ENCODE results near the gene LMTK3. TPM values are rescaled to one million over a fixed set of nuclear protein-coding genes. Genes with fewer than 3 reads are reported as not detected.

Gene LMTK3
- total and polyA plus RNA-seq, 9 of the 15 experiments (the other 6 are each of a cell fraction or from before 2014, with no cell fraction given), result 0.35 to 12.3 (median 2.0) TPM; not detected in 2

DNA sequence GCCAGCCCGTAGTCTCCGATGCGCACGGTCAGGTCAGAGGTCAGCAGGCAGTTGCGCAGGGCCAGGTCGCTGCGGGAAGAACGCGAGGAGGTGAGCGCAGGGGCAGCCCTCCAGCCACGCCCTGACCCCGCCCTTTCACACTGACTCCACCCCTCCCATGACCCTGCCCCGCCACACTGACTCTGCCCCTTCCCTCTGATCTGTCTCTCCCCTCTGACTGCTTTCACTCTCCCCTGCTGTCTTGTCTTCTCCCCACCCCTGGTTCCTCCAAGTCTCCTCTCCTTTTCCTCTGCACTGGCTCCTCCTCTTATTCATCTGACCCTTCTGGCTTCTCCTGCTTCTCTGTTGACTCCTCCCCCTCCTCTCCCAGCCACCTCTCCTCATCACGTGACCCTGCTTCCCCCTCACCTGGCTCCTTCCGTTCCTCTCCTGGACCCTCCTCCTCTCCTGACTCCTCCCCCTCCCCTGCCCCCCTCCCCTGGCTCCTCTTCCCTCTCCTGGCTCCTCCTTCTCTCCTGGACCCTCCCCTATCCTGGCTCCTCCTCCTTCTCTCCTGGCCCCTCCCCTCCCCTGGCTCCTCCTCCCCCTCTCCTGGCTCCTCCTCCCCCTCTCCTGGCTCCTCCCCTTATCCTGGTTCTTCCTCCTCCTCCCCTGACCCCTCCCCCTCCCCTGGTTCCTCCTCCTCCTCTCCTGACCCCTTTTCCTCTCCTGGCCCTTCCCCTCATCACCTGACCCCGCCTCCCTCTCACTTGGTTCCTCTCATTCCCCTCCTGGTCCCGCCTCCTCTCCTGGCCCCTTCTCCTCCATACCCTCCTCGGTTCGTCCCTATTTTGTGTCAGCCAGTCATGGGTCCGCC lies 9.9 kb downstream of the LMTK3 start (continued):
- TF ChIP-seq, protein P1, sequence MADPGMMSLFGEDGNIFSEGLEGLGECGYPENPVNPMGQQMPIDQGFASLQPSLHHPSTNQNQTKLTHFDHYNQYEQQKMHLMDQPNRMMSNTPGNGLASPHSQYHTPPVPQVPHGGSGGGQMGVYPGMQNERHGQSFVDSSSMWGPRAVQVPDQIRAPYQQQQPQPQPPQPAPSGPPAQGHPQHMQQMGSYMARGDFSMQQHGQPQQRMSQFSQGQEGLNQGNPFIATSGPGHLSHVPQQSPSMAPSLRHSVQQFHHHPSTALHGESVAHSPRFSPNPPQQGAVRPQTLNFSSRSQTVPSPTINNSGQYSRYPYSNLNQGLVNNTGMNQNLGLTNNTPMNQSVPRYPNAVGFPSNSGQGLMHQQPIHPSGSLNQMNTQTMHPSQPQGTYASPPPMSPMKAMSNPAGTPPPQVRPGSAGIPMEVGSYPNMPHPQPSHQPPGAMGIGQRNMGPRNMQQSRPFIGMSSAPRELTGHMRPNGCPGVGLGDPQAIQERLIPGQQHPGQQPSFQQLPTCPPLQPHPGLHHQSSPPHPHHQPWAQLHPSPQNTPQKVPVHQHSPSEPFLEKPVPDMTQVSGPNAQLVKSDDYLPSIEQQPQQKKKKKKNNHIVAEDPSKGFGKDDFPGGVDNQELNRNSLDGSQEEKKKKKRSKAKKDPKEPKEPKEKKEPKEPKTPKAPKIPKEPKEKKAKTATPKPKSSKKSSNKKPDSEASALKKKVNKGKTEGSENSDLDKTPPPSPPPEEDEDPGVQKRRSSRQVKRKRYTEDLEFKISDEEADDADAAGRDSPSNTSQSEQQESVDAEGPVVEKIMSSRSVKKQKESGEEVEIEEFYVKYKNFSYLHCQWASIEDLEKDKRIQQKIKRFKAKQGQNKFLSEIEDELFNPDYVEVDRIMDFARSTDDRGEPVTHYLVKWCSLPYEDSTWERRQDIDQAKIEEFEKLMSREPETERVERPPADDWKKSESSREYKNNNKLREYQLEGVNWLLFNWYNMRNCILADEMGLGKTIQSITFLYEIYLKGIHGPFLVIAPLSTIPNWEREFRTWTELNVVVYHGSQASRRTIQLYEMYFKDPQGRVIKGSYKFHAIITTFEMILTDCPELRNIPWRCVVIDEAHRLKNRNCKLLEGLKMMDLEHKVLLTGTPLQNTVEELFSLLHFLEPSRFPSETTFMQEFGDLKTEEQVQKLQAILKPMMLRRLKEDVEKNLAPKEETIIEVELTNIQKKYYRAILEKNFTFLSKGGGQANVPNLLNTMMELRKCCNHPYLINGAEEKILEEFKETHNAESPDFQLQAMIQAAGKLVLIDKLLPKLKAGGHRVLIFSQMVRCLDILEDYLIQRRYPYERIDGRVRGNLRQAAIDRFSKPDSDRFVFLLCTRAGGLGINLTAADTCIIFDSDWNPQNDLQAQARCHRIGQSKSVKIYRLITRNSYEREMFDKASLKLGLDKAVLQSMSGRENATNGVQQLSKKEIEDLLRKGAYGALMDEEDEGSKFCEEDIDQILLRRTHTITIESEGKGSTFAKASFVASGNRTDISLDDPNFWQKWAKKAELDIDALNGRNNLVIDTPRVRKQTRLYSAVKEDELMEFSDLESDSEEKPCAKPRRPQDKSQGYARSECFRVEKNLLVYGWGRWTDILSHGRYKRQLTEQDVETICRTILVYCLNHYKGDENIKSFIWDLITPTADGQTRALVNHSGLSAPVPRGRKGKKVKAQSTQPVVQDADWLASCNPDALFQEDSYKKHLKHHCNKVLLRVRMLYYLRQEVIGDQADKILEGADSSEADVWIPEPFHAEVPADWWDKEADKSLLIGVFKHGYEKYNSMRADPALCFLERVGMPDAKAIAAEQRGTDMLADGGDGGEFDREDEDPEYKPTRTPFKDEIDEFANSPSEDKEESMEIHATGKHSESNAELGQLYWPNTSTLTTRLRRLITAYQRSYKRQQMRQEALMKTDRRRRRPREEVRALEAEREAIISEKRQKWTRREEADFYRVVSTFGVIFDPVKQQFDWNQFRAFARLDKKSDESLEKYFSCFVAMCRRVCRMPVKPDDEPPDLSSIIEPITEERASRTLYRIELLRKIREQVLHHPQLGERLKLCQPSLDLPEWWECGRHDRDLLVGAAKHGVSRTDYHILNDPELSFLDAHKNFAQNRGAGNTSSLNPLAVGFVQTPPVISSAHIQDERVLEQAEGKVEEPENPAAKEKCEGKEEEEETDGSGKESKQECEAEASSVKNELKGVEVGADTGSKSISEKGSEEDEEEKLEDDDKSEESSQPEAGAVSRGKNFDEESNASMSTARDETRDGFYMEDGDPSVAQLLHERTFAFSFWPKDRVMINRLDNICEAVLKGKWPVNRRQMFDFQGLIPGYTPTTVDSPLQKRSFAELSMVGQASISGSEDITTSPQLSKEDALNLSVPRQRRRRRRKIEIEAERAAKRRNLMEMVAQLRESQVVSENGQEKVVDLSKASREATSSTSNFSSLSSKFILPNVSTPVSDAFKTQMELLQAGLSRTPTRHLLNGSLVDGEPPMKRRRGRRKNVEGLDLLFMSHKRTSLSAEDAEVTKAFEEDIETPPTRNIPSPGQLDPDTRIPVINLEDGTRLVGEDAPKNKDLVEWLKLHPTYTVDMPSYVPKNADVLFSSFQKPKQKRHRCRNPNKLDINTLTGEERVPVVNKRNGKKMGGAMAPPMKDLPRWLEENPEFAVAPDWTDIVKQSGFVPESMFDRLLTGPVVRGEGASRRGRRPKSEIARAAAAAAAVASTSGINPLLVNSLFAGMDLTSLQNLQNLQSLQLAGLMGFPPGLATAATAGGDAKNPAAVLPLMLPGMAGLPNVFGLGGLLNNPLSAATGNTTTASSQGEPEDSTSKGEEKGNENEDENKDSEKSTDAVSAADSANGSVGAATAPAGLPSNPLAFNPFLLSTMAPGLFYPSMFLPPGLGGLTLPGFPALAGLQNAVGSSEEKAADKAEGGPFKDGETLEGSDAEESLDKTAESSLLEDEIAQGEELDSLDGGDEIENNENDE (IDR thresholded peaks at IDR 0.05; ENCODE audit: low read depth, low read length), result no peak
- TF ChIP-seq, protein P2, sequence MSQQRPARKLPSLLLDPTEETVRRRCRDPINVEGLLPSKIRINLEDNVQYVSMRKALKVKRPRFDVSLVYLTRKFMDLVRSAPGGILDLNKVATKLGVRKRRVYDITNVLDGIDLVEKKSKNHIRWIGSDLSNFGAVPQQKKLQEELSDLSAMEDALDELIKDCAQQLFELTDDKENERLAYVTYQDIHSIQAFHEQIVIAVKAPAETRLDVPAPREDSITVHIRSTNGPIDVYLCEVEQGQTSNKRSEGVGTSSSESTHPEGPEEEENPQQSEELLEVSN (IDR thresholded peaks at IDR 0.05; ENCODE audit: borderline replicate concordance in 1 of 2, extremely low read depth in 1 of 2, insufficient read depth in 1 of 2, insufficient read length in 1 of 2, low read depth in 1 of 2, low read length in 1 of 2, poor library complexity in 1 of 2, severe bottlenecking in 1 of 2), result no peak
- TF ChIP-seq PHF20 (IDR thresholded peaks at IDR 0.05; ENCODE audit: partially characterized antibody) (peak; percentile 29), XRCC5 (IDR thresholded peaks at IDR 0.05; ENCODE audit: low read depth, low read length) (no peak), ZSCAN29 (IDR thresholded peaks at IDR 0.05) (no peak), PRMT5 (CRISPR knock-in tag; IDR thresholded peaks at IDR 0.05) (no peak), ZNF584 (CRISPR knock-in tag; IDR thresholded peaks at IDR 0.05; ENCODE audit: low read depth) (no peak), ZNF785 (CRISPR knock-in tag; IDR thresholded peaks at IDR 0.05) (no peak), NEUROD1 (IDR thresholded peaks at IDR 0.05; ENCODE audit: borderline replicate concordance, low read depth, low read length, partially characterized antibody) (peak; percentile 34), ZNF589 (CRISPR knock-in tag; IDR thresholded peaks at IDR 0.05; ENCODE audit: low read depth) (no peak), TCF7 (IDR thresholded peaks at IDR 0.05; ENCODE audit: borderline replicate concordance) (no peak), ZNF408 (CRISPR knock-in tag; IDR thresholded peaks at IDR 0.05; ENCODE audit: low read depth) (no peak)
- TF ChIP-seq, protein P3, sequence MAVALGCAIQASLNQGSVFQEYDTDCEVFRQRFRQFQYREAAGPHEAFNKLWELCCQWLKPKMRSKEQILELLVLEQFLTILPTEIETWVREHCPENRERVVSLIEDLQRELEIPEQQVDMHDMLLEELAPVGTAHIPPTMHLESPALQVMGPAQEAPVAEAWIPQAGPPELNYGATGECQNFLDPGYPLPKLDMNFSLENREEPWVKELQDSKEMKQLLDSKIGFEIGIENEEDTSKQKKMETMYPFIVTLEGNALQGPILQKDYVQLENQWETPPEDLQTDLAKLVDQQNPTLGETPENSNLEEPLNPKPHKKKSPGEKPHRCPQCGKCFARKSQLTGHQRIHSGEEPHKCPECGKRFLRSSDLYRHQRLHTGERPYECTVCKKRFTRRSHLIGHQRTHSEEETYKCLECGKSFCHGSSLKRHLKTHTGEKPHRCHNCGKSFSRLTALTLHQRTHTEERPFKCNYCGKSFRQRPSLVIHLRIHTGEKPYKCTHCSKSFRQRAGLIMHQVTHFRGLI (CRISPR knock-in tag; IDR thresholded peaks at IDR 0.05), result no peak
